Left lung (tissue), 10 donors: Measurements from ENCODE around the gene PRSS36. TPM values are rescaled to one million over a fixed set of nuclear protein-coding genes. Genes with fewer than 3 reads are reported as not detected.

Experiments
- ATAC-seq: fragments of 200-7000 bp; cut with Tn5 transposase; one replicate; pipeline ENCODE4 v1.9.1; 2020; ENCODE audit warnings: moderate library complexity
- DNase-seq, 4 donors: peaks; one replicate each; pipeline ENCODE4 v3.0.0-alpha.2; 2013 to 2020
- H3K27ac ChIP-seq, 2 donors: fragments of 200-600 bp; sonication (generic) in 1 of 2; one replicate each; pipeline versions ENCODE4 v1.5.0 to v1.8.0; 2020 to 2021
- H3K27me3 ChIP-seq, 2 donors: fragments of 200-600 bp; sonication (generic) in 1 of 2; one replicate each; pipeline versions ENCODE4 v1.5.0 to v1.8.0; 2020 to 2021
- H3K36me3 ChIP-seq, 2 donors: fragments of 200-600 bp; sonication (generic) in 1 of 2; one replicate each; pipeline versions ENCODE4 v1.5.0 to v1.8.0; 2020 to 2021
- H3K4me1 ChIP-seq, 2 donors: fragments of 200-600 bp; one replicate each; pipeline ENCODE4 v1.8.0; 2021
- H3K4me3 ChIP-seq, 2 donors: fragments of 200-600 bp; sonication (generic) in 1 of 2; one replicate each; pipeline versions ENCODE4 v1.5.0 to v1.8.0; 2020 to 2021; ENCODE audit warnings: mild to moderate bottlenecking in 1 of 2
- H3K9me3 ChIP-seq, 2 donors: fragments of 200-600 bp; sonication (generic) in 1 of 2; one replicate each; pipeline versions ENCODE4 v1.5.0 to v1.8.0; 2020 to 2021
- intact Hi-C, 2 donors: fragments of 100-400 bp; cut with DNase I; formaldehyde crosslinking; loops; one replicate each; pipeline versions ENCODE4 v1.11.2 to v1.14.2; 2022
- polyA plus RNA-seq, 6 donors: library from polyadenylated mRNA; unstranded; fragments of 120-200 nt; gene quantifications; one replicate each; pipeline ENCODE4 v1.2.1, GENCODE V29; 2013; ENCODE audit not compliant: insufficient read length in 6 of 6
- total RNA-seq, 2 donors: library from RNA; stranded (reverse); fragmentation: NEBNext Ultra II Directional; extraction: Animal tissue kit (Norgen Biotek cat#: 25700); gene quantifications; one replicate each; pipeline ENCODE4 v1.2.1, GENCODE V29; 2021
- TF ChIP-seq, protein P1 (sequence below), 2 donors: fragments of 200-600 bp; sonication (generic) in 1 of 2; IDR thresholded peaks; one replicate each; pipeline versions ENCODE4 v1.5.0 to v1.8.0; 2021; ENCODE audit warnings: antibody characterized with exemption in 2 of 2
- donor health status: DM: no; HTN: yes; CAD: no.
- donor health status: DM: no; HTN: no; CAD: no.

PRSS36 gene
- total and polyA plus RNA-seq, 8 donors = 0.70 to 5.8 (median 2.1) TPM

DNA sequence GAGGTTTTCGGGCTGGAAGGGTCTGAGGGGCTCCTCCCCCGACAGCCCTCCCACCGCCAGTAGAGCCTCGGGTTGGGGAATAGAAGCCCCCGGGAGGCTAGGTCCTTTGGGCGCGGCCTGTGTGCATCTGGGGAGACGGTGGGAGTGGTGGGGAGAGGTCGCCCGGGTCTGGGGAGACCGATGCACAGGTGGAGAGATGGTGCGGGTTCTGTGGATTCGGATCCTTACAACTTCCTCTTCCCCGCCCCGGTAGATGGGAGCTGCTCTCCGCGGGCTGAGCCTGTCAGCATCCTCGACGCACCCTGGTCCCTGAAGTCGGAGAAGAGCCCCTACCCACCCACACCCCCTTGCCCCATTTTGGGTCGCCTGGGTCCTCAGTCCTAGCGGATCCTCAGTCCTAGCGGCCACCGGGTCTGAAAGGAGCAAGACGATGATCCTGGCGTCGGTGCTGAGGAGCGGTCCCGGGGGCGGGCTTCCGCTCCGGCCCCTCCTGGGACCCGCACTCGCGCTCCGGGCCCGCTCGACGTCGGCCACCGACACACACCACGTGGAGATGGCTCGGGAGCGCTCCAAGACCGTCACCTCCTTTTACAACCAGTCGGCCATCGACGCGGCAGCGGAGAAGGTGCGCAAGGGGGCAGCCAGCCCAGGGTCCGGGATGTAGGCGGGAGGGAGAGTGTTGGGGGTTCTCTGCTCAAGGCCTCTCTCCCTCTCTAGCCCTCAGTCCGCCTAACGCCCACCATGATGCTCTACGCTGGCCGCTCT, 40.9 kb downstream of the PRSS36 start:
- no peaks in the 10 kb centered on the region for H3K9me3 ChIP-seq
- peak overlapping the region; percentile 81 to 88 for H3K27ac ChIP-seq
- intact Hi-C loops = no loop called here
- H3K4me1 ChIP-seq = peaks cover 14 to 56% of the 10 kb centered on the region in 2 donors
- H3K4me3 ChIP-seq = peak overlapping the region; percentile 90 to 96
- TF ChIP-seq, protein P1, sequence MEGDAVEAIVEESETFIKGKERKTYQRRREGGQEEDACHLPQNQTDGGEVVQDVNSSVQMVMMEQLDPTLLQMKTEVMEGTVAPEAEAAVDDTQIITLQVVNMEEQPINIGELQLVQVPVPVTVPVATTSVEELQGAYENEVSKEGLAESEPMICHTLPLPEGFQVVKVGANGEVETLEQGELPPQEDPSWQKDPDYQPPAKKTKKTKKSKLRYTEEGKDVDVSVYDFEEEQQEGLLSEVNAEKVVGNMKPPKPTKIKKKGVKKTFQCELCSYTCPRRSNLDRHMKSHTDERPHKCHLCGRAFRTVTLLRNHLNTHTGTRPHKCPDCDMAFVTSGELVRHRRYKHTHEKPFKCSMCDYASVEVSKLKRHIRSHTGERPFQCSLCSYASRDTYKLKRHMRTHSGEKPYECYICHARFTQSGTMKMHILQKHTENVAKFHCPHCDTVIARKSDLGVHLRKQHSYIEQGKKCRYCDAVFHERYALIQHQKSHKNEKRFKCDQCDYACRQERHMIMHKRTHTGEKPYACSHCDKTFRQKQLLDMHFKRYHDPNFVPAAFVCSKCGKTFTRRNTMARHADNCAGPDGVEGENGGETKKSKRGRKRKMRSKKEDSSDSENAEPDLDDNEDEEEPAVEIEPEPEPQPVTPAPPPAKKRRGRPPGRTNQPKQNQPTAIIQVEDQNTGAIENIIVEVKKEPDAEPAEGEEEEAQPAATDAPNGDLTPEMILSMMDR (IDR thresholded peaks at IDR 0.05) = no peak
- ATAC-seq = no peak
- DNase-seq = no peak
- H3K27me3 ChIP-seq = no peaks in the 10 kb centered on the region
- peaks cover 0 to 39% of the 10 kb centered on the region in 2 donors for H3K36me3 ChIP-seq

DNA sequence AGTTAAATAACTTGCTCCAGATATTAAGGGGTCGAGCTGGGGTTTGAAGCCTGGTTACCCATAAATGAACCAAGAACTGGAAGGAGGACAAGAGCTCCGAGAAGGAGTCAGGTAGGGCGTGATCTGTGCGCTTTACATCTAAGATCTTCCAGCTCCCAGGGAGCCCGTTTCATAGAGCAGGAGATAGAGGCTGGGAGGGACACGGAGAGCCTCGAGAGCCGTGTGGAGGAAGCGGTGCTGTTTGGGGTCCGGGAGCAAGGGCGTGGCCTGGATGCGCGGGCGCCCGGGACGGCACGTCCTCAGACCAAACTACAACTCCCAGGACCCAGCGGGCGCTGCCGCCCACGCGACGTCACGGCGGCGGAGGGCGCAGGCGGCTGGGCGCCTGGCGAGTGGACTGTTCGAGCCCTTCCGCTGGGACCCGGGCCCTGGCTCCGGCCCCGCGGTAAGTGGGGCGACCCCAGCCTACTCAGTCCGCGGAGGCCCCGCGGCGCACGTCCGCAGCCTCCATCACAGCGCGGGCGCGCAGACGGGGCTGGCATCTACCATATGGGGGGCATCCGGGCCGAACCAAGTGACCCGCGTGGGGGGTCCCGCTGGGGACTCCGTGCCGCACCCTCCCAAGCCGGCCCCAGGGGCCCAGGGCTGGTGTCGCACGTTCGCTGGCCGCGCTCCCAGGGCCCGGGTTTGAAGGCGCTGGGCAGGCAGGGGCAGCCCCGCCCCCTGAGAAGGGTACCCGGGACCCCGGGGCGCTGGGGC, 41.7 kb downstream of the PRSS36 start, which contains the start of gene BCKDK:
BCKDK (plus strand) TSS at position 352 of the 759 bp plus-strand sequence. CDS start 838 bp downstream, outside the sequence.
- TF ChIP-seq, protein P1 (IDR thresholded peaks at IDR 0.05) = no peak
- Histone ChIP-seq H3K36me3 (peaks cover 0 to 39% of the 10 kb centered on the region in 2 donors), H3K4me1 (peaks cover 14 to 48% of the 10 kb centered on the region in 2 donors), H3K4me3 (peak within 1 kb of the TSS; percentile 90 to 96), H3K9me3 (no peaks in the 10 kb centered on the region), H3K27ac (peak within 1 kb of the TSS; percentile 81 to 88), H3K27me3 (no peaks in the 10 kb centered on the region)
- intact Hi-C loops = no loop called here
- ATAC-seq = peak; percentile 88
- DNase-seq = peak; percentile 59 to 96 (median 82)

DNA sequence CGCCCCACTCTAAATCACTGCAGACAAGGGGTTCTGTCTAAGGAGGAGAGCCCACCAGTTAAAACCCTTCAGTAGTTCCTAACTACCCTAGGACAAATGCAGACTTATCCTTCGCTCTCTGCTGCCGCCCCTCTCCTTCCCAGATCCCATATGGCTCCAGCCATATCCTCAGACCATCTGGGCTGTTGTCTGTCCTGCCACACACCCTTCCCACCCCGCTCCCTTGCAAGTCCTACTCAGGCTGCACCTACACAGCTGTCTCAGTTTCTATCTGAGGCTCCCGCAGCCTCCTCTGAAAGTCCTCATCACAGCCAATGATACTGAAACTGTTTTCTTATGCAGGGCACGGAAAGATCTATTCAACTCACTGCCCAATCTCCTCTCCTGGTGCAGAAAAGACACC, 42.4 kb downstream of the PRSS36 start:
- peaks cover 0 to 31% of the 10 kb centered on the region in 2 donors for H3K36me3 ChIP-seq
- no peak overlapping the region for H3K27ac ChIP-seq
- ATAC-seq (no peak), DNase-seq (no peak)
- peaks cover 14 to 40% of the 10 kb centered on the region in 2 donors for H3K4me1 ChIP-seq
- no peak overlapping the region for H3K4me3 ChIP-seq
- intact Hi-C loops = no loop called here
- H3K9me3 ChIP-seq = no peaks in the 10 kb centered on the region
- H3K27me3 ChIP-seq = no peaks in the 10 kb centered on the region
- TF ChIP-seq, protein P1 (IDR thresholded peaks at IDR 0.05) = no peak

DNA sequence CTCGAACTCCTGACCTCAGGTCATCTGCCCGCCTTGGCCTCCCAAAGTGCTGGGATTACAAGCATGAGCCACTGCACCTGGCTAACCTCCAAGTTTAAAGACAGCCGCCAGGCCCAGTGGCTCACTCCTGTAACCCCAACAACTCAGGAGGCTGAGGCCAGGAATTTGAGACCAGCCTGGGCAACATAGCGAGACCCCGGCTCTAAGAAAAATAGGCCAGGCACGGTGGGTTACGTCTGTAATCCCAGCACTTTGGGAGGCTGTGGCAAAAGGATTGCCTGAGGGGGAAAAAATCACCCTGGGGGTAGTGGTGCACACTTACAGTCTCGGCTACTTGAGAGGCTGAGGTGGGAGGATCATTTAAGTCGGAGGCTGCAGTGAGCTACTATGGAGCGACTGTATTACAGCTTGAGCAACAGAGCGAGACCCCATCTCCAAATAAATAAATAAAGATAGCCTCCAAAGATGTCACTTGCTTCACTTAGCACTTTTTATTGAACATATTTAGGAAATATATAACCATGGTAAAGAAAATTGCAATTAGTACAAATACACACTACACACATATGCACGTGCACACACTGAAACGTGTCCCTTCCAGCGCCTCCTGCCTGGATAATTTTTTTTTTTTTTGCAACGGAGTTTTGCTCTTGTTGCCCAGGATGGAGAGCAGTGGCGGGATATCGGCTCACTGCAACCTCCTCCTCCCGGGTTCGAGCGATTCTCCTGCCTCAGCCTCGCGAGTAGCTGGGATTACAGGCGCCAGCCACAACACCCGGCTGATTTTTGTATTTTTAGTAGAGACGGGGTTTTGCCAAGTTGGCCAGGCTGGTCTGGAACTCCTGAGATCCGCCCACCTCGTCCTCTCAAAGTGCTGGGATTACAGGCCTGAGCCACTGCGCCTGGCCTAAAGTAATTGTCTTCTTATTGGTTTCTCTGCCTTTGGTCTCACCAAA, 43.1 kb downstream of the PRSS36 start:
- intact Hi-C loops = no loop called here
- peaks cover 14 to 34% of the 10 kb centered on the region in 2 donors for H3K4me1 ChIP-seq
- ATAC-seq (no peak), DNase-seq (no peak)
- H3K9me3 ChIP-seq = no peaks in the 10 kb centered on the region
- no peak overlapping the region for H3K4me3 ChIP-seq
- H3K36me3 ChIP-seq = peaks cover 0 to 24% of the 10 kb centered on the region in 2 donors
- no peaks in the 10 kb centered on the region for H3K27me3 ChIP-seq
- TF ChIP-seq, protein P1 (IDR thresholded peaks at IDR 0.05) = no peak
- no peak overlapping the region for H3K27ac ChIP-seq
